Ishikawa (cell line): ENCODE measurements around the gene MTHFD1L.

ENCODE experiments used
- CEBPB ChIP-seq: IDR thresholded peaks from 2 replicates; pipeline ENCODE4 v1.6.1; 2012
- CREB1 ChIP-seq: IDR thresholded peaks from 2 replicates; pipeline ENCODE4 v1.6.1; 2012; ENCODE audit warnings: low read depth
- EGR1 ChIP-seq: IDR thresholded peaks from 2 replicates; pipeline ENCODE4 v1.6.1; 2012
- EP300 ChIP-seq: IDR thresholded peaks from 2 replicates; pipeline ENCODE4 v1.6.1; 2012; ENCODE audit warnings: borderline replicate concordance
- FOXM1 ChIP-seq: IDR thresholded peaks from 2 replicates; pipeline ENCODE4 v1.6.1; 2012; ENCODE audit warnings: low read depth, borderline replicate concordance
- MAX ChIP-seq: IDR thresholded peaks from 2 replicates; pipeline ENCODE4 v1.6.1; 2012
- NFIC ChIP-seq: IDR thresholded peaks from 2 replicates; pipeline ENCODE4 v1.6.1; 2012
- RAD21 ChIP-seq: IDR thresholded peaks from 2 replicates; pipeline ENCODE4 v1.6.1; 2012; ENCODE audit warnings: low read depth
- REST ChIP-seq: IDR thresholded peaks from 2 replicates; pipeline ENCODE4 v1.6.1; 2012; ENCODE audit warnings: low read depth, mild to moderate bottlenecking
- TAF1 ChIP-seq: IDR thresholded peaks from 2 replicates; pipeline ENCODE4 v1.6.1; 2012; ENCODE audit warnings: low read depth, mild to moderate bottlenecking
- TCF12 ChIP-seq: IDR thresholded peaks from 2 replicates; pipeline ENCODE4 v1.6.1; 2012; ENCODE audit warnings: low read depth
- TEAD4 ChIP-seq: IDR thresholded peaks from 2 replicates; pipeline ENCODE4 v1.6.1; 2012
- USF1 ChIP-seq: IDR thresholded peaks from 2 replicates; pipeline ENCODE4 v1.6.1; 2012
- YY1 ChIP-seq: IDR thresholded peaks from 2 replicates; pipeline ENCODE4 v1.6.1; 2012; ENCODE audit warnings: low read depth
- ZBTB7A ChIP-seq: IDR thresholded peaks from 2 replicates; pipeline ENCODE4 v1.6.1; 2012; ENCODE audit warnings: low read depth

Gene MTHFD1L

GRCh38 chr6:150964765-150965164 is 99.3 kb downstream of the MTHFD1L start:
- TF ChIP-seq TEAD4 = no peak
- TF ChIP-seq EGR1 = no peak
- TF ChIP-seq EP300 = no peak
- no peak for TF ChIP-seq USF1
- TF ChIP-seq YY1 = no peak
- no peak for TF ChIP-seq FOXM1
- no peak for TF ChIP-seq RAD21
- no peak for TF ChIP-seq MAX

GRCh38 chr6:150966786-150967185 is 101.3 kb downstream of the MTHFD1L start:
- TF ChIP-seq RAD21 (no peak), TEAD4 (no peak), TAF1 (no peak), FOXM1 (no peak), EGR1 (no peak), NFIC (no peak), USF1 (no peak), ZBTB7A (no peak)

- TF ChIP-seq NFIC (no peak), RAD21 (no peak), EP300 (no peak), USF1 (no peak), TEAD4 (no peak), EGR1 (no peak), FOXM1 (no peak), REST (no peak), ZBTB7A (no peak), TAF1 (no peak), MAX (no peak)
These were observed 101.9 kb downstream of the MTHFD1L start for GRCh38 chr6:150967381-150967780.

- TF ChIP-seq FOXM1 = no peak
- no peak for TF ChIP-seq EGR1
- TF ChIP-seq USF1 = no peak
- TF ChIP-seq MAX = no peak
These were observed 102.4 kb downstream of the MTHFD1L start for GRCh38 chr6:150967910-150968309.

GRCh38 chr6:150969901-150970300 is 104.4 kb downstream of the MTHFD1L start:
- TF ChIP-seq NFIC = no peak

- no peak for TF ChIP-seq CREB1
- TF ChIP-seq RAD21 = no peak
- no peak for TF ChIP-seq CEBPB
- no peak for TF ChIP-seq ZBTB7A
- no peak for TF ChIP-seq REST
- TF ChIP-seq EGR1 = no peak
- TF ChIP-seq FOXM1 = no peak
- TF ChIP-seq TAF1 = no peak
- no peak for TF ChIP-seq TCF12
- TF ChIP-seq USF1 = no peak
- no peak for TF ChIP-seq MAX
- TF ChIP-seq EP300 = no peak
- no peak for TF ChIP-seq YY1
- no peak for TF ChIP-seq NFIC
- no peak for TF ChIP-seq TEAD4
These were observed 105.7 kb downstream of the MTHFD1L start for GRCh38 chr6:150971219-150971618.
